HepG2 (cell line): ENCODE results near the gene NUBPL. TPM values are rescaled to one million over a fixed set of nuclear protein-coding genes. Genes with fewer than 3 reads are reported as not detected.
A peak's percentile ranks its signal among the peaks of the same experiment; 100 is the strongest.

Experiments used
- CAMTA2 ChIP-seq: sonication (generic); formaldehyde crosslinking; IDR thresholded peaks from 2 replicates; pipeline ENCODE4 v1.4.0; 2020; ENCODE audit warnings: mild to moderate bottlenecking, missing genetic modification reagents, borderline replicate concordance
- CBX5 ChIP-seq: sonication (generic); formaldehyde crosslinking; IDR thresholded peaks from 2 replicates; pipeline ENCODE4 v1.4.0; 2020; ENCODE audit warnings: missing genetic modification reagents, borderline replicate concordance
- HHEX ChIP-seq: IDR thresholded peaks from 2 replicates; pipeline ENCODE4 v1.6.1; 2016; ENCODE audit warnings: control low read depth
- MEIS1 ChIP-seq: sonication (generic); formaldehyde crosslinking; IDR thresholded peaks from 2 replicates; pipeline ENCODE4 v1.9.0; 2021; ENCODE audit warnings: mild to moderate bottlenecking, missing genetic modification reagents, moderate library complexity, borderline replicate concordance
- NFKB2 ChIP-seq: sonication (generic); formaldehyde crosslinking; IDR thresholded peaks from 2 replicates; pipeline ENCODE4 v1.4.0; 2020; ENCODE audit warnings: missing genetic modification reagents, borderline replicate concordance
- RFX5 ChIP-seq: IDR thresholded peaks from 2 replicates; pipeline ENCODE4 v1.6.1; 2011; ENCODE audit warnings: low read depth, low read length, improper control_type of control experiment
- SRSF4 ChIP-seq: fragments of 200-400 bp; formaldehyde crosslinking; IDR thresholded peaks from one replicate; pipeline ENCODE4 v1.6.1; 2018; ENCODE audit warnings: mild to moderate bottlenecking, low read depth, low read length, moderate library complexity; ENCODE audit not compliant: poor library complexity, severe bottlenecking
- ZNF558 ChIP-seq: sonication (generic); formaldehyde crosslinking; IDR thresholded peaks from 2 replicates; pipeline ENCODE4 v1.9.0; 2022; ENCODE audit warnings: mild to moderate bottlenecking, missing genetic modification reagents, borderline replicate concordance
- polyA plus RNA-seq, 8 experiments: library from polyadenylated mRNA; depleted of rRNA in 3 of 8; stranded (reverse) in 7 of 8; unstranded in 1 of 8; fragments of >200 nt; fragmentation: Illumina TruSeq in 4 of 8; extraction: Trizol in 4 of 8; gene quantifications; 2 replicates each; pipeline versions ENCODE4 v1.2.1 to v1.2.3, GENCODE V29; 2011 to 2016; ENCODE audit warnings: low read depth in 4 of 8, missing spikeins in 1 of 8, mixed read lengths in 1 of 8; ENCODE audit not compliant: insufficient read depth in 1 of 8
- total RNA-seq, 5 experiments: library from RNA; depleted of rRNA; stranded (reverse); fragments of >200 nt; fragmentation: Illumina TruSeq; extraction: Trizol; gene quantifications; 2 replicates each; pipeline ENCODE4 v1.2.3, GENCODE V29; 2016; ENCODE audit warnings: low read depth in 1 of 5
- TF ChIP-seq, protein P1 (sequence below): sonication (generic); formaldehyde crosslinking; IDR thresholded peaks from 2 replicates; pipeline ENCODE4 v1.5.0; 2020; ENCODE audit warnings: mild to moderate bottlenecking, missing genetic modification reagents
- TF ChIP-seq, protein P2 (sequence below): sonication (generic); formaldehyde crosslinking; IDR thresholded peaks from 2 replicates; pipeline ENCODE4 v1.4.0; 2020; ENCODE audit warnings: missing genetic modification reagents, borderline replicate concordance
- TF ChIP-seq, protein P3 (sequence below), 2 experiments: IDR thresholded peaks; 2 replicates each; pipeline ENCODE4 v1.6.1; 2011 to 2012; ENCODE audit warnings: low read length in 2 of 2, borderline replicate concordance in 1 of 2, low read depth in 1 of 2, mild to moderate bottlenecking in 1 of 2, moderate library complexity in 1 of 2
- TF ChIP-seq, protein P4 (sequence below): sonication (generic); formaldehyde crosslinking; IDR thresholded peaks from 2 replicates; pipeline ENCODE4 v1.4.0; 2020; ENCODE audit warnings: missing genetic modification reagents
- TF ChIP-seq, protein P5 (sequence below): sonication (generic); formaldehyde crosslinking; IDR thresholded peaks from 2 replicates; pipeline ENCODE4 v1.4.0; 2020; ENCODE audit warnings: missing genetic modification reagents, borderline replicate concordance

NUBPL gene
- total and polyA plus RNA-seq, 2 of the 13 experiments (the other 11 are each of a cell fraction or from before 2014, with no cell fraction given): 21.3 to 44.1 TPM

DNA sequence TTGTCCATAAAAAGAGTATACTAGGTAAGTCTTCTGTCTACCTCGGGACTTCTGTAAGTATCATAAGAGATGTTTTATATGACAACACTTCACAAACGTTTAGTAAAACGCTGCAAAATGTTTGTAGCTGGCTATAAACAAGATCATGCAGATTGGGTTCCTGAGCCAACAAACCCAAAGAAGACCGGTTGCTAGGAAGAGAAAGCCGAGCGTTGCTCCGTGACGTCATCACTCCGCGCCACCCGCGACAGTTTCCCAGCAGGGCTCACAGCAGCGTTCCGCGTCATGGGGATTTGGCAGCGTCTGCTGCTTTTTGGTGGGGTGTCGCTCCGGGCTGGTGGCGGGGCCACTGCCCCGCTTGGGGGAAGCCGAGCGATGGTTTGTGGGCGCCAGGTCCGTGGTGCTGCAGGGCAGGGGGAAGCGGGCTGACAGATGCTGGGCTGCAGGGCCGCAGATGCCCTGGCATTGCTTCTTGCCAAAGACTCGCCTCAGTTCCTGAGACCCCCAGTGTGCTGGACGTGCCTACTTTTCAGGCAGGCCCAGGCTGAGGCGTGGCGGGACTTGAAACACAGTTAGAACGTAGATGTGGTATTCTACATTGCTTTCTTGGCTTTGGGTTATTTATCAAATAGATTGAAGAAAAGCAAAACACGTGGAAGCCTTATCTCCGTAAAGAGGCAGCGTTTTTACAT is at the start of gene NUBPL (continued):
- TF ChIP-seq, protein P1, sequence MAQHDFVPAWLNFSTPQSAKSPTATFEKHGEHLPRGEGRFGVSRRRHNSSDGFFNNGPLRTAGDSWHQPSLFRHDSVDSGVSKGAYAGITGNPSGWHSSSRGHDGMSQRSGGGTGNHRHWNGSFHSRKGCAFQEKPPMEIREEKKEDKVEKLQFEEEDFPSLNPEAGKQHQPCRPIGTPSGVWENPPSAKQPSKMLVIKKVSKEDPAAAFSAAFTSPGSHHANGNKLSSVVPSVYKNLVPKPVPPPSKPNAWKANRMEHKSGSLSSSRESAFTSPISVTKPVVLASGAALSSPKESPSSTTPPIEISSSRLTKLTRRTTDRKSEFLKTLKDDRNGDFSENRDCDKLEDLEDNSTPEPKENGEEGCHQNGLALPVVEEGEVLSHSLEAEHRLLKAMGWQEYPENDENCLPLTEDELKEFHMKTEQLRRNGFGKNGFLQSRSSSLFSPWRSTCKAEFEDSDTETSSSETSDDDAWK: no peak
- TF ChIP-seq HHEX (no peak; the same call in 1 of the 2 replicates), SRSF4 (no peak), NFKB2 (peak; percentile 99; the same call in 1 of the 2 replicates), CBX5 (peak; percentile 99), CAMTA2 (CRISPR knock-in tag) (no peak), MEIS1 (peak; percentile 96), RFX5 (peak; percentile 99), ZNF558 (peak; percentile 97; the same call in 1 of the 2 replicates)
- TF ChIP-seq, protein P2, sequence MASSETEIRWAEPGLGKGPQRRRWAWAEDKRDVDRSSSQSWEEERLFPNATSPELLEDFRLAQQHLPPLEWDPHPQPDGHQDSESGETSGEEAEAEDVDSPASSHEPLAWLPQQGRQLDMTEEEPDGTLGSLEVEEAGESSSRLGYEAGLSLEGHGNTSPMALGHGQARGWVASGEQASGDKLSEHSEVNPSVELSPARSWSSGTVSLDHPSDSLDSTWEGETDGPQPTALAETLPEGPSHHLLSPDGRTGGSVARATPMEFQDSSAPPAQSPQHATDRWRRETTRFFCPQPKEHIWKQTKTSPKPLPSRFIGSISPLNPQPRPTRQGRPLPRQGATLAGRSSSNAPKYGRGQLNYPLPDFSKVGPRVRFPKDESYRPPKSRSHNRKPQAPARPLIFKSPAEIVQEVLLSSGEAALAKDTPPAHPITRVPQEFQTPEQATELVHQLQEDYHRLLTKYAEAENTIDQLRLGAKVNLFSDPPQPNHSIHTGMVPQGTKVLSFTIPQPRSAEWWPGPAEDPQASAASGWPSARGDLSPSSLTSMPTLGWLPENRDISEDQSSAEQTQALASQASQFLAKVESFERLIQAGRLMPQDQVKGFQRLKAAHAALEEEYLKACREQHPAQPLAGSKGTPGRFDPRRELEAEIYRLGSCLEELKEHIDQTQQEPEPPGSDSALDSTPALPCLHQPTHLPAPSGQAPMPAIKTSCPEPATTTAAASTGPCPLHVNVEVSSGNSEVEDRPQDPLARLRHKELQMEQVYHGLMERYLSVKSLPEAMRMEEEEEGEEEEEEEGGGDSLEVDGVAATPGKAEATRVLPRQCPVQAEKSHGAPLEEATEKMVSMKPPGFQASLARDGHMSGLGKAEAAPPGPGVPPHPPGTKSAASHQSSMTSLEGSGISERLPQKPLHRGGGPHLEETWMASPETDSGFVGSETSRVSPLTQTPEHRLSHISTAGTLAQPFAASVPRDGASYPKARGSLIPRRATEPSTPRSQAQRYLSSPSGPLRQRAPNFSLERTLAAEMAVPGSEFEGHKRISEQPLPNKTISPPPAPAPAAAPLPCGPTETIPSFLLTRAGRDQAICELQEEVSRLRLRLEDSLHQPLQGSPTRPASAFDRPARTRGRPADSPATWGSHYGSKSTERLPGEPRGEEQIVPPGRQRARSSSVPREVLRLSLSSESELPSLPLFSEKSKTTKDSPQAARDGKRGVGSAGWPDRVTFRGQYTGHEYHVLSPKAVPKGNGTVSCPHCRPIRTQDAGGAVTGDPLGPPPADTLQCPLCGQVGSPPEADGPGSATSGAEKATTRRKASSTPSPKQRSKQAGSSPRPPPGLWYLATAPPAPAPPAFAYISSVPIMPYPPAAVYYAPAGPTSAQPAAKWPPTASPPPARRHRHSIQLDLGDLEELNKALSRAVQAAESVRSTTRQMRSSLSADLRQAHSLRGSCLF (CRISPR knock-in tag): no peak
- TF ChIP-seq, protein P3, sequence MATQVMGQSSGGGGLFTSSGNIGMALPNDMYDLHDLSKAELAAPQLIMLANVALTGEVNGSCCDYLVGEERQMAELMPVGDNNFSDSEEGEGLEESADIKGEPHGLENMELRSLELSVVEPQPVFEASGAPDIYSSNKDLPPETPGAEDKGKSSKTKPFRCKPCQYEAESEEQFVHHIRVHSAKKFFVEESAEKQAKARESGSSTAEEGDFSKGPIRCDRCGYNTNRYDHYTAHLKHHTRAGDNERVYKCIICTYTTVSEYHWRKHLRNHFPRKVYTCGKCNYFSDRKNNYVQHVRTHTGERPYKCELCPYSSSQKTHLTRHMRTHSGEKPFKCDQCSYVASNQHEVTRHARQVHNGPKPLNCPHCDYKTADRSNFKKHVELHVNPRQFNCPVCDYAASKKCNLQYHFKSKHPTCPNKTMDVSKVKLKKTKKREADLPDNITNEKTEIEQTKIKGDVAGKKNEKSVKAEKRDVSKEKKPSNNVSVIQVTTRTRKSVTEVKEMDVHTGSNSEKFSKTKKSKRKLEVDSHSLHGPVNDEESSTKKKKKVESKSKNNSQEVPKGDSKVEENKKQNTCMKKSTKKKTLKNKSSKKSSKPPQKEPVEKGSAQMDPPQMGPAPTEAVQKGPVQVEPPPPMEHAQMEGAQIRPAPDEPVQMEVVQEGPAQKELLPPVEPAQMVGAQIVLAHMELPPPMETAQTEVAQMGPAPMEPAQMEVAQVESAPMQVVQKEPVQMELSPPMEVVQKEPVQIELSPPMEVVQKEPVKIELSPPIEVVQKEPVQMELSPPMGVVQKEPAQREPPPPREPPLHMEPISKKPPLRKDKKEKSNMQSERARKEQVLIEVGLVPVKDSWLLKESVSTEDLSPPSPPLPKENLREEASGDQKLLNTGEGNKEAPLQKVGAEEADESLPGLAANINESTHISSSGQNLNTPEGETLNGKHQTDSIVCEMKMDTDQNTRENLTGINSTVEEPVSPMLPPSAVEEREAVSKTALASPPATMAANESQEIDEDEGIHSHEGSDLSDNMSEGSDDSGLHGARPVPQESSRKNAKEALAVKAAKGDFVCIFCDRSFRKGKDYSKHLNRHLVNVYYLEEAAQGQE (IDR thresholded peaks at IDR 0.05; ENCODE audit: borderline replicate concordance in 1 of 2, low read depth in 1 of 2, low read length in 2 of 2): peak in 1 of 2 experiments; percentile 81; a peak in 2 of 4 replicates
- TF ChIP-seq, protein P4, sequence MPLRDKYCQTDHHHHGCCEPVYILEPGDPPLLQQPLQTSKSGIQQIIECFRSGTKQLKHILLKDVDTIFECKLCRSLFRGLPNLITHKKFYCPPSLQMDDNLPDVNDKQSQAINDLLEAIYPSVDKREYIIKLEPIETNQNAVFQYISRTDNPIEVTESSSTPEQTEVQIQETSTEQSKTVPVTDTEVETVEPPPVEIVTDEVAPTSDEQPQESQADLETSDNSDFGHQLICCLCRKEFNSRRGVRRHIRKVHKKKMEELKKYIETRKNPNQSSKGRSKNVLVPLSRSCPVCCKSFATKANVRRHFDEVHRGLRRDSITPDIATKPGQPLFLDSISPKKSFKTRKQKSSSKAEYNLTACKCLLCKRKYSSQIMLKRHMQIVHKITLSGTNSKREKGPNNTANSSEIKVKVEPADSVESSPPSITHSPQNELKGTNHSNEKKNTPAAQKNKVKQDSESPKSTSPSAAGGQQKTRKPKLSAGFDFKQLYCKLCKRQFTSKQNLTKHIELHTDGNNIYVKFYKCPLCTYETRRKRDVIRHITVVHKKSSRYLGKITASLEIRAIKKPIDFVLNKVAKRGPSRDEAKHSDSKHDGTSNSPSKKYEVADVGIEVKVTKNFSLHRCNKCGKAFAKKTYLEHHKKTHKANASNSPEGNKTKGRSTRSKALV: no peak
- TF ChIP-seq, protein P5, sequence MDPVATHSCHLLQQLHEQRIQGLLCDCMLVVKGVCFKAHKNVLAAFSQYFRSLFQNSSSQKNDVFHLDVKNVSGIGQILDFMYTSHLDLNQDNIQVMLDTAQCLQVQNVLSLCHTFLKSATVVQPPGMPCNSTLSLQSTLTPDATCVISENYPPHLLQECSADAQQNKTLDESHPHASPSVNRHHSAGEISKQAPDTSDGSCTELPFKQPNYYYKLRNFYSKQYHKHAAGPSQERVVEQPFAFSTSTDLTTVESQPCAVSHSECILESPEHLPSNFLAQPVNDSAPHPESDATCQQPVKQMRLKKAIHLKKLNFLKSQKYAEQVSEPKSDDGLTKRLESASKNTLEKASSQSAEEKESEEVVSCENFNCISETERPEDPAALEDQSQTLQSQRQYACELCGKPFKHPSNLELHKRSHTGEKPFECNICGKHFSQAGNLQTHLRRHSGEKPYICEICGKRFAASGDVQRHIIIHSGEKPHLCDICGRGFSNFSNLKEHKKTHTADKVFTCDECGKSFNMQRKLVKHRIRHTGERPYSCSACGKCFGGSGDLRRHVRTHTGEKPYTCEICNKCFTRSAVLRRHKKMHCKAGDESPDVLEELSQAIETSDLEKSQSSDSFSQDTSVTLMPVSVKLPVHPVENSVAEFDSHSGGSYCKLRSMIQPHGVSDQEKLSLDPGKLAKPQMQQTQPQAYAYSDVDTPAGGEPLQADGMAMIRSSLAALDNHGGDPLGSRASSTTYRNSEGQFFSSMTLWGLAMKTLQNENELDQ (CRISPR knock-in tag): peak; percentile 75
